NCI-H2107 treated with DMSO at 0.1 percent for 48 hours (cell line): Measurements from ENCODE around the gene DPP9.

Experiments used
- DNase-seq: peaks from one replicate; lab custom pipeline; 2025; ENCODE audit not compliant: unreplicated experiment; lab: John Stamatoyannopoulos, UW

The DPP9 gene

DNA sequence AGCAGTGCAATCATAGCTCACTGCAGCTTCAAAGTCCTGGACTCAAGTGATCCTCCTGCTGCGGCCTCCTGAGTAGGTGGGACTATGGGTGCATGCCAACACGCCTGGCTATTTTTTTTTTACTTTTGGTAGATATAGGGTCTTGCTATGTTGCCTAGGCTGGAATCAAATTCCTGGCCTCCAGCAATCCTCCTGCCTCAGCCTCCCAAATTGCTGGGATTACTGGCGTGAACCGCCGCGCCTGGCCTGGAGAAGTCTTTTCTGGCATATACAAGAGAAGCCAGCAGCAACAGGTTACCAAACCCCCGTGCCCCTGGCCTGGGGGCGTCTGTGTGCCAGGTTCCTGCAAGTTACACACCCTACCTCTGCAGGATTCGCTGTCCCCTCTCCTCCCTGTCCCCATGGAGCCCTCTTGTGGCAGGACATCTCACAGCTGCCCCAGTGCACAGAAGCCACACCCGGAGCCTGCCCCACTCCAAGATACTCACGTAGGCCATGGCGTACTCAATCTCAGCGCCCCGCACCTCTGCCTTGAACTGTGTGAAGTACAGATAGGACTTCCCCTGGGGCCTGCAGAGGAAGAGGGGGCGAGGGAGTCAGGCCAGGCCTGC is 63.4 kb downstream of the DPP9 start:
- DNase-seq = peak; percentile 32

DNA sequence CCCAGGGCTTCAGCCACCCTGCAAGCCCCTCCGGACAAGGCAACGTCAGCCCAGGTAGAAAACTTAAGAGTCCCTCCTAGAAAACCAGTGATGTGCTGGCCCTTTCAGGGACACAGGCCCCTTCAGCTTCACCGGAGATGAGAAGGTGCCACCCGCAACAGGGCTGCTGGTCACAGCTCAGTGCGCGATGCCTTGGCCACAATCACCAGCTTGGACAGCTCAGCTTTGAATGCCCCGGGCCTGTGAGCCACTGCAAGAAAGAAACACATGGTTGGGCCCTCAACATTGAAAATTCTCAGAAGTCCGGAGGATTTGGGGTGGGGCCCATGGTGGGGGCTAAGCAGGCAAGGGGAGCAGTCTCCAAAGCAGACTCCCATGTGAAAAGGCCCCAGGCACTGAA is 65.8 kb downstream of the DPP9 start:
- no peak for DNase-seq

DNA sequence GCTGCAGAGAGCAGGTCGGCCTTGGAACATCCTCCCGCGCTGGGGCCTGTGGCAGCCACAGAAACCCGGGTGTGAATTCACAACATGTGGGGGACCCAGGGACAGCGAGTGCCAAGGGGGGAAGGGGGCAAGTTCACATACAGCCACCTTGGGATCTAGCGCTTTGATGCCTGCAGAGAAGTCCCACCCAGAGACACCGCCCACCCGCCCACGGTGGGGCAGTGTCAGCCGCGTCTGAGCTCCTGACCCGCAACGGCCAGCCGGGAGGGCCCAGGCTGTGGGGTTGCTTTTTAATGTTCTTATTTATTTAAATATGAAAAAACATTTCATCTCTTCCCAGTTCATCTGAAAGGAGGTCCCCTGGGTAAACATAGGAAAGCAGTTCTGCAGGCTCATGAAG is 66.4 kb downstream of the DPP9 start:
- no peak for DNase-seq

DNA sequence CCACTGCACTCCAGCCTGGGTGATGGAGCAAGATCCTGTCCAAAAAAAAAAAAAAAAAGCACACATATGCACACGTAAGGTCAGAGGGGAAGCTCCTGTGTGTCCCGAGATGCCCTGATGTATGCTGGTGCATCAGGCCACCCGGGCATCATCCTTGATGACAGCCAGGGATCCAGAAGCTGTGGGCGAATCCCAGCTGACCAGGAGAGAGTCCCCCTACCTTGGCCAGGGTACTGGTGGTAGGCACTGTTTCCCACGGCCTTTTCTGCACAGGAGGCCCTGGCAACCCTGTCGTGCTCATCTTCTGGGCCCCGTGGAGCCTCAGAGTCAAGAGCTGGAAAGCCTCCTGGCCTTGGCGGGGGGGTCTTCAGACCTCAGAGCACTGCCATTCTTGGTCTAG is 67.5 kb downstream of the DPP9 start:
- no peak for DNase-seq

DNA sequence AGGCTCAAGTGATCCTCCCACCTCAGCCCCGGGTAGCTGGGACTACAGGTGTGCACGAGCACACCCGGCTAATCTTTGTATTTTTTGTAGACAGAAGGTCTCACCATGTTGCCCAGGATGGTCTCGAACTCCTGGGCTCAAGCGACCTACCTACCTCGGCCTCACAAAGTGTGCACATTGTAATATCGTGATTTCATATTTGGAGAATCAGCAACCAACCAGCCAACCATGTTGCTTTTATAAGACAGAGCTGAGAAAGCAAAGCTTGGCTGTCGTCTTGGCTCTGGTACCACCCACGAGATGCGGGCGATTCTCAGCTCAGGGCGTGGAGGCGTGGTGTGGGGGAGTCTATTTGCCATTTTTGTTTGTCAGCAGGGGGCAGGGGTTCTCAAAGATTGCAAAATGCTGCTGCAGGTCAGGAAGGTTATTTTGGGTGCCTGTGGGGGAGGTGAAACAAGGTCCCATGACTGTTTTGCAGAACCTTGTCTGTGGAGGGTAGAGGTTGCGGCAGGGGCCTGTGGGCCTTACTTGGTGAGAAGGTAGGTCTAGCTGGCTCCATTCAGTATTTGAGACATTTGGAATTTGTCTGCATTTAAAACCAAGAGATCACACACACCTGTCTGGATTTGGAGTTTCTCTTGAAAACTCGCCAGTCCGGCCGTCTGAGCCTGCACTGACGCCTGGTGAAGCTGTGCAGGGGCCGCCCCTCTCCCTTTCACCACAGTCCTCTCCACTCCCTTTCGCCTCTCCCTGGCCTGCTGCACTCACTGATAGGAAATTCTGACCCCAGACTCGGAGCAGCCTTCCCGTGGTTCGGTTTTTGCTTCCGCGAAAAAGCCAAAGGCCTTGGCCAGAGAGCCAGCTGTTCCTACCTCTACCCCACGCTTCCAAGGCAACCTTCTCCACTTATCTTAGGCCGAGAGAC is 68.9 kb downstream of the DPP9 start:
- no peak for DNase-seq

DNA sequence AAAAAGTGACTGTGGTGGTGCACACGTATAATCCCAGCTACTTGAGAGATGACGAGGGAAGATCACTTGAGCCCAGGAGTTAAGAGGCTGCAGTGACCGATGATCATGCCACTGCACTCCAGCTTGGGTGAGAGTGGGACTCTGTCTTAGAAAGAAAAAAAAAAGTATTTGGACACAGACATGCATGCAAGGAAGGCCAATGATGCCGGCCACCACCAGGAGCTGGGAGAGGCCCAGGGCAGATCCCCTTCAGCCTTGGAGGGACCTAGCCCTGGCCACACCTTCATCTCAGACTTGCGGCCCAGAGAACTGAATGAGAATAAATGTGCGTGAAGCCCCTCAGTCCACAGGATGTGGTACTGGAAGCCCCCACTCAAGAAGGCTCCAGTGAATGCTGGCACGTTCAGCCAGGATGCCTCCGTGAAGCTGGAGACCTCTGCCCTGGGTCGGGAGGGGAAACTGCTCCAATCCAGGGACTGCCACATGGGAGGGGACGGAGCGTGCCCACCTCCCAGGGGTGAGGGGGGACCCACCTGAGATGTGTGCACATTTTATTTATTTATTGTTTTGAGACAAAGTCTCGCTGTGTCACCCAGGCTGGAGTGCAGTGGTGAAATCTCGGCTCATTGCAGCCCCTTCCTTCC is 69.7 kb downstream of the DPP9 start:
- no peak for DNase-seq

DNA sequence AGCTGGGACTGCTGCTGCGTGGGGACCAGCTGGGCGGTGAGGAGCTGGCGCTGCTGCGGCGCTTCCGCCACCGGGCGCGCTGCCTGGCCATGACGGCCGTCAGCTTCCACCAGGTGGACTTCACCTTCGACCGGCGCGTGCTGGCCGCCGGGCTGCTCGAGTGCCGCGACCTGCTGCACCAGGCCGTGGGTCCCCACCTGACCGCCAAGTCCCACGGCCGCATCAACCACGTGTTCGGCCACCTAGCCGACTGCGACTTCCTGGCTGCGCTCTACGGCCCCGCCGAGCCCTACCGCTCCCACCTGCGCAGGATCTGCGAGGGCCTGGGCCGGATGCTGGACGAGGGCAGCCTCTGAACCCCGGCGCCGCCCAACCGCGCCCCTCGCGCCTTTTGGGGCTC is 71.6 kb downstream of the DPP9 start:
- no peak for DNase-seq

DNA sequence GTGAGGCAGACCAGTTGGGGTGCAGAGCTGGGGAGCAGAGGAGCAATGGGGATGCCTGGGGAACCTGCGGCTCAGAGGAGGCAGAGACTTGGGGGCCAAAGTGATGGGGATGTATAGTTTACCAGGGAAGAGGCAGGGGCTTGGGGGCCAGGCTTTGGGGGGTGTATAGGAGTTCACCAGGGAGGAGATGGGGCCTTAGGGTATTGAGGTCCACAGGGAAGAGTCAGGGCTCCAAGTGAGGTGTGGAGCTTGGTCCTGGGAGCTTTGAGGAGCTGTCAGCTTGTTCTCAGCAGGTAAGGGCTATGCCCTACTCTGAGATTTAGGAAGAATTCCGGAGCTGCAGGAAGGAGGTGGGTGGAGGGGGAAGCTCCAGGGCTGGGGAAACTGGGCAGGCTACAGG is 73.5 kb downstream of the DPP9 start:
- no peak for DNase-seq

DNA sequence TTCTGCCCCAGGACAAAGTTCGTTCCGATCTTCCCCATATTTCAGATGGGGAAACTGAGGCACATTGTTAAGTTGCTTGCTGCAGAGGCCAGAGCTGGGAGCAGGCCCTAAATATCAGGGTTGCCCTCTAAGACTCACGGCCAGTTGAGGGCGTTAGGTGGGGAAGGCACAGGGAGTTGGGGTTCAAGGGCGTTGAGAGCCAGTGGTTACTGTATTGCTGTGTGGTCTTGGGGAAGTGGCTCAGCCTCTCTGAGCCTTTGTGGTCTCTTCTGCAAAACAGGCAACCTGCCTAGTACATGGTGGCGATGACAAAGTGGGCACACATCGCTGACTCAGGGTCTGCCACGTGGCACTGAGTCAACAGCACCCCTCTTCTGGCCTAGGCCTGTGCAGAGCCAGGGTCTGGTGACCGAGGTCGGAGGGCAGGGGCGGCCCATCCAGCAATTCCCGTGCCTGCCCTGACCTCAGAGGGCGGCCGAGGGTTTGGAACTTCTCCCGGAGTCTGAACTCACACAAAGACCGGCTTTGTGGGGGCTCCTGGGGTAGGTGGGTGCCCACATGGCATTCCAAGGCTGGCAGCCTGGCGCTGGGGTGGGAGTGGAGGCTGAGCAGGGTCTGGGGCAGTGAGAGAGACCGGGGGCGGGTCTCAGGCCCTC is 74.1 kb downstream of the DPP9 start:
- DNase-seq = no peak

DNA sequence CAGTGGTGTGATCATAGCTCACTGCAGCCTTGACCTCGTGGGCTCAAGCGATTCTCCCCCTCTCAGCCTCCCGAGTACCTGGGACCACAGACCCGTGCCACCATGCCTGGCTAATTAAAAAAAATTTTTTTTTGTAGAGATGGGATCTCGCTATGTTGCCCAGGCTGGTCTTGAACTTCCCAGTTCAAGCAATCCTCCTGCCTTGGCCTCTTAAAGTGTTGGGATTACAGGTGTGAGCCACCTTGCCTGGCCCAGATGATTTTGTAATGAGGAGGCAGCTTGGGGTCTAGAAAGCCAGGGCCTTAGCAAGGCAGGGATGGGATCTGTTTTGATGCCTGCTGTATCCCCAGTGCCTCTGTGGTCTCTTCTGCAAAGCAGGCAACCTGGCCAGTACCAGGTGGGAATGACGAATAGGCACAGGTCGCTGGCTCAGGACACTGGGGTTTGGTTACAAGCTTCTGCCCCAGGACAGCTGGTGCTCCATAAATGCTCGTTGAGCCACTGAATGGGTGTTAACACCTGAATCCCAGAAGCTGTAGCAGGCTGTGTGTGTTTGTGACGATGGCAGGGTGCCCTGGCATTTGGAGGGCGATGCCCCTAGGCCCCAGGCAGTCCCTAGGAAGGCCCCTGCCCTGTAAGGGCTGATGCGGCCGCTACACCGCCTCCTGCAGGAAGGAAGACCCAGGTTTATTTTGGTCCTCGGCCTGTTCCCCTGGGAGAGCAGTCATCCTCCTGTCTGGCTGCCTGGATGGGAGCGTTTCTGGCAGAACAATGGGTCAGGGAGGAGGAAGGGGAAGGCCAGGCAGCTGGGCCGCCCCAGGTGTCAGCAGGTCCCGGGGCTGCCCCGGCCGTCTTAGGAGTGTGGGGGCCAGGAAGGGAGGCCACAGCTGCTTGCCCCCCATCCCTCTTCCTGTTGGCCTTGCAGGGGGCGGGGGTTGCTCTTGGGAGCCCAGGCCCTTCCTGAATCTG is 75.7 kb downstream of the DPP9 start:
- DNase-seq = no peak

DNA sequence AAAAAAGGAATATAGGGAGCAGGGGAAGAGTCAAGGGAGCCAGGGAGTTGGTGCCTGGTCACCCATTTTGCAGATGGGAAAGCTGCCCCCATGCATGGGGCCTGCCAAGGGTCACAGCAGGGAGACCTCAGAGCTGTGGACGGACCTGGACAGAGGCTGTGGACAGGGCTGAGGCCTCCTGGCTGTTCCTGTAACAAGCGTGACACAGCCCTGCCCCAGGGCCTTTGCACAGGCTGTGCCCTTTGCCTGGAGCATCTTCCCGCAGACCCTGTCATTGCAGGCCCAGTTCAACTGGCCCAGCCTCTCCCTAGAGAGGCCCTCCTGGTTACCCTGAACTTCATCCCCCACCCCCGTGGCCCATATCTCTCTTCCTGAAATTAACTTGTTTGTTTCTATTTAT is 77.9 kb downstream of the DPP9 start:
- no peak for DNase-seq

DNA sequence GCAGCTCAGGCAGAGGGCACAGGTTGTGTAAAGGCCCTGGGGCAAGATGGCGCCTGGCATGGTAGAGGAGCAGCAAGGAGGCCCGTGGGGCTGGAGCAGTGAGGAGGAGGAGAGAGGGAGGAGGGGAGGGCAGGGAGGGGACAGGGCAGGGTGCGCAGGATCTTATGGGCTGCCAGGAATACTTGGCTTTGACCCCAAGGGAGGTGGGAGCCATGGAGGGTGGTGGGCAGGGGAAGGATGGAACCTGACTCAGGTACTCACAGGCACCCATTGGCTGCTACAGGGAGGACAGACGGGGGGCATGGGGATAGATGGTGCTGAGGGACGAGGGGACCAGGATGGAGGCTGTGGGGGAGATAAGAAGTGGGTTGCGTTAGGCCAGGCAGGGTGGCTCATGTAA is 81.0 kb downstream of the DPP9 start:
- DNase-seq = no peak

DNA sequence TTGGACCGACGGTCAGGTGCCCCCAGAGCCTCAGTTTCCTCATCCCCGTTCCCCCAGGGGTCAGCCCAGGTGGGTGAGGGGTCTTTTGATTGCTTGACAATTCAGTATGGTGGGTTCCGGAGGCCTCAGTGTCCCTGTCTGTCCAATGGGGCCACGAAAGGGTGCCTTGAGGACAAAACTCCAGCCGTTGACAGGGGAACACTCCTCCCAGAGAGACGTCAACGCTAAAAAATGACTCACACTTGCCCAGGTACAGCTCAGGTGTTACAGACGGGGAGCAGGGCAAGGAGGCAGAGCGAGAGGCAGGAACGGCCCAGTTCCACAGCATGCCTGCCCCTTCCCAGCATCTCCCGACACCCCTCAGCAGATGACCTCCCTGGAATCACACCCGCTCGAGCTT is 82.5 kb downstream of the DPP9 start:
- DNase-seq = no peak

DNA sequence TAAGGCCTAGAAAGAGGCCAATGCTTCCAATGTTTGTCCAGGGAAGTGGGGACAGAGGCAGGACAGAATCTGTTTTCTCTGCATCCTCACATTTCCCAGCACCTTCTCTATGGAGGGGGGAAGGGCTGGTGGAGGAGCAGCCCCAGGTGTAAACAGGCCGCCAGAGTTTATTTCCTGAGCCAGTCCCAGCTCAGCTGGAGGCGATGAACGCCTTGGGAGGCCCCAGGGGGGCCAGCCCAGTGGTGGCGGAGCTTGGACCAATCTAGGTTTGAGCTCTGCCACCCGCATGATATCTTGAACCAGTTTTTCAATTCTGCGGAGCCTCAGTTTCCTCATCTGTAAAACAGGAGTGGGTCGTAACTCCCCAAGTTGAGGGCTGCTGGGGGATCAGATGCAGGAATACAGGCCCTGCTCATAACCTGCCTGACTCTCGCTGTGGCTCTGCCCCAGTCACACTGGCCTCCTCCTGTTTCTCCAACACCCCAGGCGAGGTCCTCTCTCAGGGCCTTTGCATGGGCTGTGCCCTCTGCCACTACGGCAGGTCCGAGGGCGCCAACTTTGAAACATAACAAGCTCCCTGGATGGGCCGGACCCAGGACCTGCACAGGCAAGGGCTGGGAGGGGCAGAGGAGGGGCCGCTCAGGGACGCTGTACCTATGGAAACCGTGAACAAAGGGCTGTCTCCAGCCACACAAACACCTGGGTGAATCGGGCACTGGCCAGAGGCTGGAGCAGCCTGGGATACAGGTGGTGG is 83.2 kb downstream of the DPP9 start:
- DNase-seq = no peak

DNA sequence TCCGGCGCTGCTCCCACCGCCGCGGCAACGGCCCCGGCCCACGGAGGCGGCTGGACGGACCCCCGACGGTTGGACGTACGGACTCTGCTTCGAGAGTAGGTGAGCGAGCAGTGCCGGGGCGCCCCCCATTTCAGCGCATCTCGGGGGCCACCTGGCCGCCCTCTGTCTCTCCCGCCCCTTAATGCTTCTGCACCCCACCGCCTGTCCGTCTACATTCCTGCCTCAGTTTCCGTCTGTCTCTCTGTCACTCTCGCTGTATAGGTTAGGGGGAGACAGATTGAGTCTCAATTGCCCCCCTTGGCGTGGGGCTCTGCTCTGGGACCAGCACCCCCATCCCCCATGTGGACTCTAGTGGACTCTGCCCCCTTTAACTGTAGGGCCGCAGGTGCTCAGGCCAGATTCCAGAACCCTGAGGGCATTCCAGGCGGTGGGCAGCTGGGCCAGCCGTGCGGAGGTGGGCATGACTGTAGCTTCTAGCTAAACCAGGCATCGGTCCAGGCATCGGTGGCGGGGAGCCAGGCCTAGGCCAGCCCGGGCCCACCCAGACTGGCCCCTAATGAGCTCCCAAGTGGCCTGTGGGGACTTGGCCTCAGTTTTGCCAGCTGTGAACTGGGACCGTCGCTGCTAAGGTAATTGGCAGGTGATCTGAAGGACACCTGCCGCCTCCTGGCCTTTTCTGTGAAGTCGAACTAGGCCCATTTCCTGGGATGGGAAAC is 84.0 kb downstream of the DPP9 start:
- no peak for DNase-seq

DNA sequence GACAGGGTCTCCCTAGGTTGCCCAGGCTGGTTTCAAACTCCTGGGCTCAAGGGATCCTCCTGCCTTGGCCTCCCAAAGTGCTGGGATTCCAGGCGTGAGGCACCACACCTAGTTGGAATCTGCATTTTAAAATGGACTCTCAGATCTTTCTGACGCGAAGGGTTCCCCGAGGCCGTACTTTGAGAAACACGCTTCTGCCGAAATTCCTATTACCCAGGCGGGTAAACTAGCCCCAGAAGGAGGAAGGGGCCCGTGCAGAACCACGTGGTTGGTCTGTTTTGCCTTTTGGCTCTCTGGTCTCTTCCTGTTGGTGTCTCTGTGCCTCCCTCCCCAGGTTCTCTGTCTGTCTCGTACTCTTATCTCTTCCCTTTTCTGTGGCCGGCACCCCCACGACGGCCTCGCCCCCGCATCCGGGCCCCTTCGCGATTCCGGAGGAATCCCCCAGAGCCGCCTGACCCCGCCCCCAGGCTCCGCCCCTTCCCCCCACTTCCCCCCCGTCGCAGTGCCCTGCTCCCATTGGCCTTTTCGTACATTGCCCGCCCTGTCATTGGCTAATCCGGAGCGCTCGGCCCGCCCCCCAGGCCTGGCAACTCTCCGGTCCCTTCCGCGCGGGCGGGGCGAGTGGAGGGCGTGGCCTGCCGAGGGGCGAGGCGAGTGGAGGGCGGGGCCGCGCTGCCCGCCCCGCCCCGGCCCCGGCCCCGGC is 84.7 kb downstream of the DPP9 start, which contains the start of gene TNFAIP8L1:
Gene TNFAIP8L1 (plus strand): TSS at position 689 of the 703 bp plus-strand sequence. CDS start 12,354 bp downstream, outside the sequence.
- peak; percentile 71 for DNase-seq

DNA sequence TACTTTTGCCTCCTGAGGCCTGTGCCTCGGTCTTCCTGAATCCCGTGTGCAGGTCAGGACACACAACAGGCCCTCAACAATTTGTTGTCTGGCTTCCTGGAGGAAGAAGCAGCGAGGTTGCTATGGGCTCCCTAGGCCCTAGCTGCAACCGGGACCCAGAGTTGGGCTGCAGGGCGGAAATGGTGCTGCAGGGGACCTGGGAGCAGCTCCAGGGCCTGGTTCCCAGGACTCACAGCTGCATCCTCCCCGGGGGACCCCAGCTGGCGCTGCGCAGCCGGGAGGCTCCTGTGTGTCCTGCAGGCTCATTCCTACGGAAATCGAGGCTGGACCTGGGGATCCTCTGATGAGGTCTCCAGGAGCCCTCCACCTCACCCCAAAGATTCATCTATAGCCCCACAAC is 85.3 kb downstream of the DPP9 start:
- no peak for DNase-seq

DNA sequence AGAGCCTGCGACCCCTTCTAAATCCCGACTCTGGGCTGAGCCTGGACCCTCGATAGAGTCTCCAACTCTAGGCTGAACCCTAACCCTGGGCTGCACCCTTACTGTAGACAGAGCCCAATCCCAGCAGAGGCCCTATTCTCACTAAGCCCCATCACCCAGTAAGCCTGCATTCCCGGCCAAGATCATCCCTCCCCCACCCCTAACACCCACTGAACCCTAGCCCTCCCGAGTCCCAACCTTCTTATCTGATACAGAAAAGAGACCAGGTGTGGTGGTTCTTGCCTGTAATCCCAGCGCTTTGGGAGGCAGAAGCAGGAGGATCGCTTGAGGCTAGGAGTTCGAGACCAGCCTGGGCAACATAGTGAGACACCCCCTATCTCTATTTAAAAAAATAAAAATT is 86.9 kb downstream of the DPP9 start:
- DNase-seq = no peak
